Body of pancreas (tissue), 4 donors: ENCODE measurements around the gene PINK1.

Experiments used
- CTCF ChIP-seq, 7 experiments: fragments of 450-650 bp in 4 of 7; fragments of 200-600 bp in 3 of 7; sonication (generic) in 3 of 7; IDR thresholded peaks; one replicate each; pipeline ENCODE4 v1.5.1; 2016 to 2019; ENCODE audit warnings: antibody characterized with exemption in 7 of 7
- POLR2A ChIP-seq, 3 donors: fragments of 450-650 bp; IDR thresholded peaks; one replicate each; pipeline ENCODE4 v1.6.1; 2016; ENCODE audit warnings: antibody characterized with exemption in 3 of 3, mild to moderate bottlenecking in 2 of 3

- no peak for TF ChIP-seq POLR2A (IDR thresholded peaks at IDR 0.05)
- no peak for TF ChIP-seq CTCF (IDR thresholded peaks at IDR 0.05)
Observed at GRCh38 chr1:20634594-20635084, 1.4 kb downstream of the PINK1 start.
